Fibroblast of lung (primary cell): ENCODE data around the gene S100A2.

ENCODE experiments used
- EZH2 ChIP-seq: IDR thresholded peaks from 2 replicates; pipeline ENCODE4 v1.5.1; 2012; ENCODE audit warnings: low read length, control low read depth, mild to moderate bottlenecking; ENCODE audit errors: missing control alignments
- TF ChIP-seq, protein P1 (sequence below), 2 donors: IDR thresholded peaks in 1 of 2; conservative IDR thresholded peaks in 1 of 2; 1 replicate in 1 of 2; 2 replicates in 1 of 2; pipeline ENCODE4 v1.5.1; 2011 to 2012; ENCODE audit warnings: low read length in 2 of 2, control low read depth in 1 of 2, inconsistent platforms in 1 of 2, low read depth in 1 of 2, mild to moderate bottlenecking in 1 of 2

DNA sequence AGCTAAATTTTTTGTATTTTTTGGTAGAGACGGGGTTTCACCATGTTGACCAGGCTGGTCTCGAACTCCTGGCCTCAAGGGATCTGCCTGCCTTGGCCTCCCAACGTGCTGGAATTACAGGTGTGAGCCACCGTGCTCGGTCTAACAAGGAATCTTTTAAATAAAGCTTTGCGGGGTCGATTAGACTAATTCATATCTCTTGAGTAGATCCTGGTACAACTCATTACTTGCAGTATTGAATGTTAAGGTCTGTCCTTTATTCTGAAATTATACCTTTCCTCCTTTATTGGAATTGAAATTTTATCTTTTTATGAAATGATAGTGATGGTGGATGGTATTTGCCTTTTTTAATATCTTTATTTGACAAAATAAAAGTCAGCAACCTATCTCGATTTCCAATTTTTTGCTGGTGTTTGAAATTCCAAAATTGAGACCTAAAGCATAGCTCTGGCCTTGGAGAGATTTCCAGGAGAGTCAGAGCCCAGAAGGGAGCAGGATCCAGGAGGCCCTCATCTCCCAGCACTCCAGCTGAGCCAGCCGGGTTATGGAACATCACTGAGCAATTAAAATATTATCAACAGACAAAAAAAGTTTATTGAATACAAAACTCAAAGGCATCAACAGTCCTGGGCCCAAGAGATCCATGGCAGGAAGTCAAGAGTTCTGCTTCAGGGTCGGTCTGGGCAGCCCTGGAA is 4.7 kb downstream of the S100A2 start:
- TF ChIP-seq, protein P1, sequence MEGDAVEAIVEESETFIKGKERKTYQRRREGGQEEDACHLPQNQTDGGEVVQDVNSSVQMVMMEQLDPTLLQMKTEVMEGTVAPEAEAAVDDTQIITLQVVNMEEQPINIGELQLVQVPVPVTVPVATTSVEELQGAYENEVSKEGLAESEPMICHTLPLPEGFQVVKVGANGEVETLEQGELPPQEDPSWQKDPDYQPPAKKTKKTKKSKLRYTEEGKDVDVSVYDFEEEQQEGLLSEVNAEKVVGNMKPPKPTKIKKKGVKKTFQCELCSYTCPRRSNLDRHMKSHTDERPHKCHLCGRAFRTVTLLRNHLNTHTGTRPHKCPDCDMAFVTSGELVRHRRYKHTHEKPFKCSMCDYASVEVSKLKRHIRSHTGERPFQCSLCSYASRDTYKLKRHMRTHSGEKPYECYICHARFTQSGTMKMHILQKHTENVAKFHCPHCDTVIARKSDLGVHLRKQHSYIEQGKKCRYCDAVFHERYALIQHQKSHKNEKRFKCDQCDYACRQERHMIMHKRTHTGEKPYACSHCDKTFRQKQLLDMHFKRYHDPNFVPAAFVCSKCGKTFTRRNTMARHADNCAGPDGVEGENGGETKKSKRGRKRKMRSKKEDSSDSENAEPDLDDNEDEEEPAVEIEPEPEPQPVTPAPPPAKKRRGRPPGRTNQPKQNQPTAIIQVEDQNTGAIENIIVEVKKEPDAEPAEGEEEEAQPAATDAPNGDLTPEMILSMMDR (conservative IDR thresholded peaks at IDR 0.05 in 1 of 2, IDR thresholded peaks at IDR 0.05 in 1 of 2; ENCODE audit: low read depth in 1 of 2, low read length in 2 of 2): no peak
- TF ChIP-seq EZH2: no peak
